HG03575 (cell line): ENCODE results near the gene GNAS.

Source experiments
- ATAC-seq: cut with Tn5 transposase; IDR thresholded peaks from one replicate; pipeline ENCODE4 v1.9.1; 2021; ENCODE audit not compliant: unreplicated experiment, insufficient number of reproducible peaks, low FRiP score; ENCODE audit errors: extremely low read depth

Gene GNAS

DNA sequence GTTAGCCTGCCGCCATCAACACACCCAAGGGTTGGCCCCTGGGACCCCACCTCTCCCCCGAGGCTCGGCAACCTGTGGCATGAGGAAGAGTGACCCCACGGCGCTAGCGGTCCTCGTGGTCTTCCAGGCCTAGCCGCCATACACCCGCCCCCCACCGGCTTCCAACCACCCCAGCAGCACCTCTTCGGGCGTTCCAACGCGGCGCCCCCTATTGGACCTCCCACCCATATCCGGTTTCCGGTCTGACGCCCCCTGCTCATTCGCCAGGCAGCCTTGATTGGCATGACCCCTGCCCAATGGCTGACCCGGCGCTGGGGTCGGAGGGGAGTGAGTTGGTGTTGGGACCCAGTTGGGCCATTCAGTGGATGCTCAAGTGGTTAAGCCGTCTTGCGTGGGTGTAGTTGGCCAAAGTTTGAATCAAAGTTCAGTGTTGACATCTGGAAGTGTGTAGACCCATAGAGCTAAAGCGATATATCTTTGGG lies 1.8 kb upstream of the GNAS start, which contains the start of gene GNAS-AS1:
Gene GNAS-AS1, minus strand, starts transcription at position 210 of the 482 bp plus-strand sequence.
- ATAC-seq = no peak

DNA sequence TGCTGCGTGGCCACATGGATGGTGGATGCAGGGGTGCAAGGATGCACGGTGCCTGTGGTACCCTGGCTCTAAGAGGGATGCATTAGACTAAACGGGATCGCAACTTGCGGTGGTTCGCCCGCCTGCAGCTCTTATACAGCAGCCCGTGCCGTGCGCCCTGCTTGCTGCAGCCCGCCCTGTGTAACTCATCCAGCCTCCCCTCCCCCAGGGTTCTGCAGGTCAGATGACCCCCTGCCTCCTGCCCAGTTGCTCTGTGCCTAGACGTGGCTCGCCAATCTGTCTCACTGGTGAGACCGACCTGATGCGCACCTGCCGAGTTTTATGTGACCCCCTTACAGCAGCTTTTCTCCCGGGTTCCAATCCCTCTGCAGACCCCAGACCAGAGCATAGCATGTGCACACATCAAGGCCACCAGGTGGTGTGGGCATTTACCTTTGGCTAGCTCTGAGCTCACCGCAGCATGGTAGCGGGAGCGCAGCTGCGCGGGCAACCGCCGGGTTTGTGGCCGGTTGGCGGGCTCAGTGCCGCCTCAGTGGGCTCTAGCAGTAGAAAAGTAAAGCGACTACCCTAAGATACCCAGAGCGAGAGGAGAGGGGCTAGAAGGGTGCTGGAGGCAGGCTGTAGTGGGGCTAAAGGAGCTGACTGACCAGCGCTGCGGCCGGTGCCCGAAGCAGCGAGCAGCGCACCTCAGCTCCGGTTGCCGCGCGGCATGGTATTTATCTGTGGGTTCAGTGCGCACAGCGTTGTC lies 1.1 kb upstream of the GNAS start:
- ATAC-seq = no peak

DNA sequence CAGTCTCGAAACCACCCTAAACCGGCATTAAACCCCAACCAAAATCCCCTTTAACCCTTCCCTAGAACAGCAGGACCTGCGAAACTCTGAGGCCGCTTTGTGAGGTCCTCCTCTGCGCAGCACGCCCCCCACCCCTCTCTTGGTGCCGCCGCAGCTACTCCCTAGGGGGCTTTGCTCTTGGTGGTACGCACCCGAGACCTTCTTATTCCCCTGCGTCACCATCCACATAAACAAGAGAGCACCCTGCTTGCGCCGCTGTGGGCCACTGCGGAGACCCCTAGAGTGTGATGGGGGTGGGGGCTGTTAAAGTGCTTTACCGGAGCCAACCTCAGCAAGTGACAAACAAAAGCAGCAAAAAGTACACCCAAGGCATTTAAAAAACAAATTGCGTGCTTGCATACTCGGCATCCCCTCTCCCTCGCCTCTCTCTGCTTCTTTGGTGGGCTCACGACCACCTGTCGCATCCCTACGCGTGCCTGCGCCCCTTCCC lies 502 bp upstream of the GNAS start:
- no peak for ATAC-seq

DNA sequence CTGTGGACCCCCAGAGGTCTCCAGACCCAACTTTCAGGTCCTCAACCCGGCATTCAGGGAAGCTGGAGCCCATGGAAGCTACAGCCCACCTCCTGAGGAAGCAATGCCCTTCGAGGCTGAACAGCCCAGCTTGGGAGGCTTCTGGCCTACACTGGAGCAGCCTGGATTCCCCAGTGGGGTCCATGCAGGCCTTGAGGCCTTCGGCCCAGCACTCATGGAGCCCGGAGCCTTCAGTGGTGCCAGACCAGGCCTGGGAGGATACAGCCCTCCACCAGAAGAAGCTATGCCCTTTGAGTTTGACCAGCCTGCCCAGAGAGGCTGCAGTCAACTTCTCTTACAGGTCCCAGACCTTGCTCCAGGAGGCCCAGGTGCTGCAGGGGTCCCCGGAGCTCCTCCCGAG lies 950 bp downstream of the GNAS start:
- ATAC-seq = no peak

DNA sequence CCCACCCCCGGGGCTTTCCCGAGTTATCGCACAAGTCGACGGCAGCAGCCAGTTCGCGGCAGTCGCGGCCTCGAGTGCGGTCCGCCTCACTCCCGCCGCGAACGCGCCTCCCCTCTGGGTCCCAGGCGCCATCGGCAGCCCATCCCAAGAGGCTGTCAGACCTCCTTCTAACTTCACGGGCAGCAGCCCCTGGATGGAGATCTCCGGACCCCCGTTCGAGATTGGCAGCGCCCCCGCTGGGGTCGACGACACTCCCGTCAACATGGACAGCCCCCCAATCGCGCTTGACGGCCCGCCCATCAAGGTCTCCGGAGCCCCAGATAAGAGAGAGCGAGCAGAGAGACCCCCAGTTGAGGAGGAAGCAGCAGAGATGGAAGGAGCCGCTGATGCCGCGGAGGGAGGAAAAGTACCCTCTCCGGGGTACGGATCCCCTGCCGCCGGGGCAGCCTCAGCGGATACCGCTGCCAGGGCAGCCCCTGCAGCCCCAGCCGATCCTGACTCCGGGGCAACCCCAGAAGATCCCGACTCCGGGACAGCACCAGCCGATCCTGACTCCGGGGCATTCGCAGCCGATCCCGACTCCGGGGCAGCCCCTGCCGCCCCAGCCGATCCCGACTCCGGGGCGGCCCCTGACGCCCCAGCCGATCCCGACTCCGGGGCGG lies 1.6 kb downstream of the GNAS start:
- ATAC-seq = no peak

DNA sequence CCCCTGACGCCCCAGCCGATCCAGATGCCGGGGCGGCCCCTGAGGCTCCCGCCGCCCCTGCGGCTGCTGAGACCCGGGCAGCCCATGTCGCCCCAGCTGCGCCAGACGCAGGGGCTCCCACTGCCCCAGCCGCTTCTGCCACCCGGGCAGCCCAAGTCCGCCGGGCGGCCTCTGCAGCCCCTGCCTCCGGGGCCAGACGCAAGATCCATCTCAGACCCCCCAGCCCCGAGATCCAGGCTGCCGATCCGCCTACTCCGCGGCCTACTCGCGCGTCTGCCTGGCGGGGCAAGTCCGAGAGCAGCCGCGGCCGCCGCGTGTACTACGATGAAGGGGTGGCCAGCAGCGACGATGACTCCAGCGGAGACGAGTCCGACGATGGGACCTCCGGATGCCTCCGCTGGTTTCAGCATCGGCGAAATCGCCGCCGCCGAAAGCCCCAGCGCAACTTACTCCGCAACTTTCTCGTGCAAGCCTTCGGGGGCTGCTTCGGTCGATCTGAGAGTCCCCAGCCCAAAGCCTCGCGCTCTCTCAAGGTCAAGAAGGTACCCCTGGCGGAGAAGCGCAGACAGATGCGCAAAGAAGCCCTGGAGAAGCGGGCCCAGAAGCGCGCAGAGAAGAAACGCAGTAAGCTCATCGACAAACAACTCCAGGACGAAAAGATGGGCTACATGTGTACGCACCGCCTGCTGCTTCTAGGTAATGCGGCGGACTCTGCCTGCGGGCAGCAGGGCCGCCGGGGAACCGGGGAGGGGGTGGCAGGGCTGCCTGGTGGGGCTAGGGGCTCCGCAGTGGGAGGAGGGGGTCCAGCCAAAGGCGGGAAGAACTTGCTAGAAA lies 2.3 kb downstream of the GNAS start:
- ATAC-seq = no peak

DNA sequence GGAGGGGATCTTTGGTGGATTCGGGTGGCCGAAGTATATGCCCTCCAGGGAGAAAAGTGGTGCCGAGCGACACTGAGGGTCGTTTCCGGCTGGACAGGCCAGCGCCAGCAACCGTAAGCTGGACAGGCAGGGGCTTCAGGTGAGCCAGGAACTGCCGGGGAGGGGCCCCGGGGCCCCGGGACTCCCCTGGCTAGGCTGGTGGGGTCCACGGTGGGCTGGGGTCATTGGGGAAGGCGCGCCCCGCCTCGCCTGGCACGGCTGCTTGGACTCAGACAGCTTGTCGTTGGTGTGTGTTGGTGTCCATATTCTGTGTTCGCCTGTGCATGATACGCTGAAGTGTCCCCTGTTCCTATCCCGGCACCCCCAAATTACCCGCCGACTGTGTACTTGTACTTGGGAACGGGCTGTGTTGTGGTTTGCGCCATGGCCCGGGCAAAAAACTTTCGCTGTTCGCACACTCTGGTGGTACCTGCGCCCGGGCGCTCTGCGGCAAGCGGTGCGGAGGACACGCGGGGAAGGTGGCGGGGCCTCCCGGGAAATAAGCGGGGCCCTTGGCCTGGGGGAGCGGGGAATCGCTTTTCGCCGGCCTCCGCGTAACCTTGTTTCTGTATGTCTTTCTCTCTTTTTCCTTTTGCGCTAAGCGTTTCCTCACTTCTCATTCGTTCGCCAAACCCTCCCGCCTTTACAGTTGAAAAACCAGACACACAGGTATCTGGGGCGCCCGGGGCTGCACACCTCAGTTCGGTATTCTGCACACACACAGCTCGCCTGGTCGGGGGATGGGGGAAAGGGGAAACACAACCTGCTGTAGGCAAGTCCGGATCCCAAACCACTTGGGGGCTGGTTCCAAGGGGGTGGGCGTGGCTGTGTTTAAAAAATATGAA lies 3.2 kb downstream of the GNAS start:
- ATAC-seq = no peak

DNA sequence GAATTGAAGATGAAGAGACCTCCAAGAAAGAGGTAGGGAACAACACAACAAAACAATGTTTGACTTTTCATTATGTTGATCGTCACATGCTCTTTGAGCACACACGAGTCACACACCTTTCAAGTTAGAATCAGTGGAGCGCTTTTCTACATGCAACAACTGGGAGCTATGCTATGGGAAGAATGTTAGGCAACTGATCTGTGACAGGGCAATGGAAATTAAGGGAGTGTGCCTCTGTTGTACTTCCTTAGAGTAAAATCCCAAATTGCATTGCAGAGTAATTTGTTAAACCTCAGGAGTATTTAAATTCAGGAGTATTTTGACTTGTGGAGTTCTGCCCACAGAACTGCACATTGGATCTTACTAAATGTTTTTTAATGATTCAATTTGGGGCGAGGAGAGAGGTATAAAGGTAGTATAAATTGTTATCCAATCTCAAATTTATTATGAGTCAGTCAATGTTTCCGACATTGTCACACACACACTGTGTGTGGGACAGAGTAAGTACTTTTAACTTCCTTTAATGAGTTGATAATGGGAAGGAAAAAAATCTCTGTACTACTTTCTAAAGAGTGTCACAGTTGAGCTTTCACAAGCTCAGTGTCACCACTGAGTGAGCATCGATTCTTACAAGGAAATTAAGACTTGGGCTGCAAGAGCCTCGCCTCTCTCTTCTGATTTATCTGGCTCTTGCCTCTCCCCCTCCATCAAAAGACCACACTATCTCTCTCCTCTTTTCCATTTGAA lies 10.7 kb downstream of the GNAS start:
- no peak for ATAC-seq

DNA sequence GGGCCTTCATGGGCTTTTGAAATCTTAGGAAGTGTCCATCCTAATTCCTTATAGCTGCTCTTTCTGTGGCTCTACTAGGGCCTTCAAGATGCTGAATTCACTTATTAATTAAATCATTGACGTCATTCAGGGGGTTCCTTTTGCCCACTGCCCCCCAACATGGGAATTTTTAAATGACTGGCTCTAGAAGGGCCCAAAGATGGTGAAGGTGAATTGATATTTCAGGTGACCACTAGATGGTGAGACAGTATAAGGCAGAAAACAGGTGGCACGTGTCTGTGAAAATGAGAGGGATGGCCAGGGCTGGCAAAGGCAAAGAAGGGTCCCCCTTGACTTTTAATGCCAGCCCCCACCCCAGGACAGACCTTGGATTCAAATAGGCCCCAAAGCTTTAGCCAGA lies 11.8 kb downstream of the GNAS start:
- ATAC-seq = no peak

DNA sequence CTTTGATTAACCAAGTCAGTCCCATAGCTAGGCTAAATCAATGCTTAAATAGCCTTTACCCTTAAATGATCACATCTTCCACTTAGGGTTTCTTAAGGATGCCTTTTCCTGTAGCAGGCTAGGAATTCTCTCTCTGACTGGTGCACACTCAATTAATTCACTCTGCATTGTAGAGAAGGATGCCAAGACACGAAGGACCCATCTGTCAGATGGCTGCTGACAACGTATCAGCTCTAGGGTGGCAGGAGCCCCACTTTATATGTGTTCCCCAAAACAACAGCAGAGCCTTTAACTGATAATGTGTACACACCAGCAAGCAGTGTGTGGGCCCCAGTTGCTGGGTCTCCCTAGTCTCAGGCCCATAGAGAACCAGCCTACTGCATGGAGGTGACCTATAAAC lies 13.3 kb downstream of the GNAS start:
- no peak for ATAC-seq

DNA sequence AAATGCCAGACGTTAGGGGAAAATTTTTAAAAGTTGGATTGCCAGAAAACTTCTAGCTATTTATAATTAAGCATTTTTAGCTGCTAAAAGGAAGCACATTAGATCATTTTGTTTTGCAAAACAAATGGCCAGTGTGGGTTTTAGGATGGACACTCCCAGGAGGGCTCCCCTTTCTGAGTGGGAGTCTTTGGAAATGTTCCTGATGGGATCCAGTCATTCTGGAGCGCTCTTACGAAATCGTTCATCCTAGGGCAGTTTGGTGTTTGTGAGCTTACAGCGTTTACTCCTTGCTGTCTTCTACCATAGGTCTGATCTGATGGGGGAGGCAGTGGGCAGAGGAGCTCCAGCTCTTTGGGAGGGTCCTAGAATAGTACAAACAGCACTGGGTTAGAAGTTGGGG lies 14.7 kb downstream of the GNAS start:
- ATAC-seq = no peak

DNA sequence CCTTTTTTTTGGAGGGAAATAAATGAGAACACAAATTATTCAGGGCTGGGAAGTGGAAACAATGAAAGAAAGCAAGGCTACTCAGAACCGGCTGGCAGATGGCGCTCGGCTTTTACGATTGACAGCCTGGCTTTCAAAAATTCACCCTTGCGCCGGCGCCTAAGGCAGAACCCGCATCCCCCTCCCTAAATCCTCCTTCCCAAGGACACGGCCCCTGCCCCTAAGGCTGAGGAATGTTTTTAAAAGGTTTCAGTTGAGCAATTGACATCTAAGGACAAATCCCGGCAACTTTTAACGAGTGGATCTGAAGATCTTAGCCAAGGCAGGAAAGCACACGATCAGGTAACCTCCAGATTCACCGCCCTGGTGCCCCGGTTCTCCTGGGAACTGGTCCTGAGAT lies 16.3 kb downstream of the GNAS start:
- no peak for ATAC-seq

DNA sequence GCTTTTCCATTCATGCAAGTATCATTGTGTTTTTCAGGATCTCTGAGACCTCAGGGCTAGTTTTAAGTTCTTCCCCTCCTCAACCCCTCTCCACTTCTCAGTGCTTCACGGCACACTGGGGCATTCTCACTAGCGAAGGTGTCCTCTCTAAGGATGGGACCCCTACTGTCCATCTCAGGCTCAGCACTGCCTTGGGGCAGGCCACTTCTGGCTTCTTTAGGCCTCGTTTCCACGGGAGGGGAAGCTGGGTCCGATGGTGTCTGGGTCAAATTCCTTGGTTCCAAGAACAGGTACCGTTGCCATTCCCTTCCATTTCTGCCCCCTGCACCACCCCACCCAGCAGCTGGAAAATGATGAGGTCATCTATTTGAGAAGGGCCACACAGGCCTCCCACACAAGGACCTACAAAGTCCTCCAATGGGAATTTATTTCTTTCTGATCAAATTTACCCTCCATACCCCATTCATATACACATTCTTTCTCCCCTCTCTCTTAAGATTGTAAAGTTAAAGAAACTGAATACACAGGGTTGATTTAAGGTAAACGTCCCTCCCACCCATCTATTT lies 17.2 kb downstream of the GNAS start:
- no peak for ATAC-seq

DNA sequence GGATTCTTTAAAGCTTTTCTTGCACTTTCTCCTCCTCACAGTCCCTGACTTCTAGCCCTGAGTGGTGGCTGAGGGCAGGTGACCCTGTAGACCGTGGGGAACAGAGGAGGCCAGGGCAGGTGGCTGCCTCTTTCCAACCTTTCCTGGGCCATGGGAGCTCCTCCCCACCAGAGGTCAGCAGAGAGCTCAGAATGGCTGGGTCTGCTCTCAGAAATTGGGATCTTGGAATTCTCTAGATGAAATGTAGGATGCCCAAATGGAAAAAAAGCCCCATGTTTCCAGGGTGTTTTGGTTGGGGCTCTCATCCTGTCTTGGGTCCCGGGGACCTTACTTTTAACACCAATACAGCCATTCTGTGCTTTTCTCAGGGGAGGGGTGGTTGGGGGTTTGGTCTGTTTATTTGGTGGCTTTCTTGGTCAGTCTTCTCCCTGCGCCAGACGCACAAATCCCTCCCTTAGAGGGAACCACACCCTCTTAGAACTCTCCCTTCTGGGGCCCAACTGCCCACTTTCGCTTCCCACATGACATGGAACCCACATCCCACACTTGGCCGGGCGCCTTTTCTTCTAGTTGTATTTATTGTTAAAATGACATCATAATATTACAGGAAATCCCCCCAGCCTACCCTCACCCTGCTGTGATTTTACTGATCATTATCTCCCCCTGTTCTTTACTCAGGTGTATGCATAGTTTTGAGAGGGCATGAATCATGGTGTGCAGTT lies 17.9 kb downstream of the GNAS start:
- no peak for ATAC-seq

DNA sequence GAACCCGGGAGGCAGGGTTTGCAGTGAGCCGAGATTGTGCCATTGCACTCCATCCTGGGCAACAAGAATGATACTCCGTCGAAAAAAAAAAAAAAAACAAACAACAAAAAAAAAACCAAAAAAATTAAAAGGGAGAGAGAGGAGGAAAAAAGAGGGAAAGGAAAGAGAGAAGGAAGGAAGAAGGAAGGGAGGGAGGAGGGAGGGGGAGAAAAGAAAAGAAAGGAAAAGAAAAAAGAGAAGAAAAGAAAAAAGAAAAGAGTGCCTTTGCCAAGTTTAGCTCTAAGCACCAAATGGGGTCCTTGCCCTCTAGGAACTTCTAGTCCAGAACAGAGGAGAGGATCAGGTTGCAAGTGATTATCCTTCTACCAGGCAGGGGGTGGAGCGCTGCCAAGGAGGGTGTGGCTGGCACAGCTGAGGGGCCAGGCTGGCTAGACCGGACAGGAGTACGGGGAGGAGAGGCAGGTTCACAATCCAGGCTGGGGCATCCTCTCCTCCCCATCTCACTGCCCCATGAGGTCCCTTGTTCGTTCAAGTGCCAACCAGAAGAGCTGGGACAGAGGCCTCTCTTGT lies 19.1 kb downstream of the GNAS start:
- ATAC-seq = no peak

DNA sequence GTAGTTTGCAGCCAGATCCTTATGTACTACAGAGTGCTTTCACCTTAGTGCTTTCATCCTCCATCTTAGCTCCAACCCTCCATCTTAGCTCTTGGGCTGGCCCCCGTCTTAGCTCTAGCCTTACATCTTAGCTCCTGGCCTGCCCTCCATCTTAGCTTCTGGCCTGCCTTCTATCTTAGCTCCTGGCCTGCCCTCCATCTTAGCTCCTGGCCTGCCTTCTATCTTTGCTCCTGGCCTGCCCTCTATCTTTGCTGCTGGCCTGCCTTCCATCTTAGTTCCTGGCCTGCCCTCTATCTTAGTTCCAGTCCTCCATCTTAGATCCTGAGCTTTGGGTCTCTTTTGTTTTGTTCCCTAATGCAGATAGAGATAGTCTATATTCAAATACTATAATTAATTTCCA lies 22.0 kb downstream of the GNAS start:
- no peak for ATAC-seq

DNA sequence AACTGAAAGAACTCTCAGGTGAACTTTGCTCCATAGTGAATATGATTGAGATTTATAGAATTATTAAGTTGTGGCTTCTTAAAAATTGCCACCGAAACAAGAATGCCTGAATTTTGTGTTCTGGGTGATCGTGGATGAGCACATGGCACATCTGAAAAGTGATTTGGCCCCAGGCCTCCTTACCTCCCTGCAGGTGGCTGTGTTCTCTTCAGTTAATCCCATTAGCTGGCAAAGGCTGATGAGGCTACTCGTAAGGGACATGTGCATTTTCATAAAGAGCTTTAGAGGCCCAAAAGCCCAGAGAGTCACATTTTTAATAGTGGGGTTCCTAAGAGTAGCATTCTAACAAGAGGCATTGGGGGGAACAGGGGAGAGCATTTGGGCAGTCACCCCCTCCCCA lies 22.6 kb downstream of the GNAS start:
- no peak for ATAC-seq
